Amygdala (tissue), 56 donors: ENCODE measurements around the gene ASNSD1.
A peak's percentile ranks its signal among the peaks of the same experiment; 100 is the strongest.
"Not testable (repeated sequence)": the region's sequence is repeated elsewhere in the genome, so short reads cannot be mapped to it uniquely, and the experiment has no call there.

Experiments used
- DNase-seq, 56 donors: peaks; one replicate each; lab custom pipeline; 2025; lab: John Stamatoyannopoulos, UW

Gene ASNSD1

DNA sequence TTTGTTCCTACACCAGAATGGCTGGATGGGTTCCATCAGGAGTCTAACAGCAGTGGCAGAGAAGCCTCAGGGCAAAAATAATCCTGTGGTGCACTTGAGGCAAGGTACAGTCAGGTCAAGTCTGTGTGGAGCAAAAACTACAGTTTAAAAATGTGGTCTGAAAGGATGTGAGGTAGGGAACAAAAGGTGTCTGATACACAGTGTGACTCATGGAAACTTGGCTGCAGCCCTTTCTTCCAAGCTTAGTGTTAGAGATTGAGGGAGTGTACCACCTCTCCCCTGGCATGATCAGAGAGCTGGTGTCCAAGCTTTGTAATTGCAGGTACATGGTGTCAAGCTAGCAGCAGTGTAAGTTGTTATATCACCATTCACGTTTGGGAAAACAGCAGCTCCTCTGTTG is 22.1 kb downstream of the ASNSD1 start:
- no peak for DNase-seq

DNA sequence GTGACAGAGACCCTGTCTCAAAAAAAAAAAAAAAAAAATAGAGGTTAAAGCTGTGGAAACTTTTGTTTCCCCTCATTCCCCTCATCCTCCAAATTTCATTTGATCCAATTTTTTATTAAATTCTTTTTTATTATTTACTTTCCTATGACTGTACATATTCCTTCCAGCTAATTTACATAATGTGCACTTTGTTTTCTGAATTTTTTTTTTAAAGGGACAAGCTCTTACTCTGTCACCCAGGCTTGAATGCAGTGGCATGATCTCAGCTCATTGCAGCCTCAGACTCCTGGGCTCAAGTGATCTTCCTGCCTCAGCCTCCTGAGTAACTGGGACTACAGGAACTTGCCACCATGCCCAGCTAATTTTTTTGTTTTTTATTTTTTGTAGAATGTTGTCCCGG is 23.6 kb downstream of the ASNSD1 start:
- no peak for DNase-seq

DNA sequence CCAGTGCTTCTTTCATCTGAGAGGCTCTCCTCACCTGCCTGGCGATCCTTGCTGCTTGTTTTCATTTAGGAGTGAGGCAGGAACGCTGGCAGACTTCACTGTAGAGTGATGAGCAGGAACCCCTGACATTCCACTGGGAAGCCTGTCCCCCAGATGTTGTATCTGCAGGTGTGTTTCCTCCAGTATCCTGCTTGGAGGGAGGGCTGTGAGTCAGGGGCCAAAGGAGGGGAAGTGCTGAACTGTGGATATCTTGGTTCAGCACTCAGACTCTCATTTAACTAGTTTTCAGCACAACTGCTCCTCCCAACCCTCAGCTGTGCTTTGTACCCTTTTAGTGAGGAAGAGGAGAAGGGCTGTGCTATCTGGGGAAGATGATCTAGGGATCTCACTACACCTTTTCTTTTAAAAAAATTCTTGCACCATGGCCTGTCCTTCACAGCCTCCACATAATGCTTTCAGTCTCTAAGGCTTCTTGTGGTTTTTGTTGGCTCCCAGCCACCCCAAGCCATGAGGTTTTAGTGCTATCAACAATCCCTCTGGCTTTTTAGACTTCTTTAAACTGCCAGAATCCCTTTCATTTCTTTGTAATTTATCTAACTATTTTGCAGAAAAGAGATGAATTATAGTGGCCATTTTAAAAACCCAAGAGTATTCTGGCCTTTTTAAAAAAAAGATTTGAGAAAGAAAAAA is 24.4 kb downstream of the ASNSD1 start:
- no peak for DNase-seq

DNA sequence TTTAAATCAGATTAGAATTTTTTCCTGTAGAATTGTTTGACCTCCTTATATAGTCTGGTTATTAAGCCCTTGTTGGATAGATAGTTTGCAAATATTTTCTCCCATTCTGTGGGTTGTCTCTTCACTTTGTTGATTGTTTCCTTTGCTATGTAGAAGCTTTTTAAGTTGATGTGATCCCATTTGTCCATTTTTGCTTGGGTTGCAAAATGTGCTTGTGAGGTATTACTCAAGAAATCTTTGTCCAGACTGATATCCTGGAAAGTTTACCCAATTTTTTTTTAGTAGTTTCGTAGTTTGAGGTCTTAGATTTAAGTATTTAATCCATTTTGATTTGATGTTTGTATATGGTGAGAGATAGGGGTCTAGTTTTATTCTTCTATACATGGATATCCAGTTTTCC is 26.5 kb downstream of the ASNSD1 start:
- not testable (repeated sequence) for DNase-seq

DNA sequence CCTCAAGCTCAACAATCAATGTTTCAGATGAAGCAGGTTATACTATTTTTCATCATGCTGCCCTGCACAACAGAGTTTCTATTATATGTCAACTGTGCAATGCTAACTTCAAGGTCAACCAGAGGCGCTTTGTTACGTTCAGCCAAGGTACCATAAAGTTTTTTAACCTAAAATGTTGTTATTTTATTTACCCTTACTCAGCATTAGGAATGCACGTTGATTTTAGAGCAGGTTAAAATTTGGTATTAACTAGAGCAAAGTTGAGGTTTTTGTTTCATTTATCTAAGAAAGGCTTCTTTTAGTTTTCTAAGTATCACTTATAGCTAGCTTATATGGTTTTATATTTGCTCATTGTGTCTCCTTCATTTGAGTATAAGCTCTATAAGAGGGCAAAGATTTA is 35.0 kb downstream of the ASNSD1 start:
- no peak for DNase-seq

DNA sequence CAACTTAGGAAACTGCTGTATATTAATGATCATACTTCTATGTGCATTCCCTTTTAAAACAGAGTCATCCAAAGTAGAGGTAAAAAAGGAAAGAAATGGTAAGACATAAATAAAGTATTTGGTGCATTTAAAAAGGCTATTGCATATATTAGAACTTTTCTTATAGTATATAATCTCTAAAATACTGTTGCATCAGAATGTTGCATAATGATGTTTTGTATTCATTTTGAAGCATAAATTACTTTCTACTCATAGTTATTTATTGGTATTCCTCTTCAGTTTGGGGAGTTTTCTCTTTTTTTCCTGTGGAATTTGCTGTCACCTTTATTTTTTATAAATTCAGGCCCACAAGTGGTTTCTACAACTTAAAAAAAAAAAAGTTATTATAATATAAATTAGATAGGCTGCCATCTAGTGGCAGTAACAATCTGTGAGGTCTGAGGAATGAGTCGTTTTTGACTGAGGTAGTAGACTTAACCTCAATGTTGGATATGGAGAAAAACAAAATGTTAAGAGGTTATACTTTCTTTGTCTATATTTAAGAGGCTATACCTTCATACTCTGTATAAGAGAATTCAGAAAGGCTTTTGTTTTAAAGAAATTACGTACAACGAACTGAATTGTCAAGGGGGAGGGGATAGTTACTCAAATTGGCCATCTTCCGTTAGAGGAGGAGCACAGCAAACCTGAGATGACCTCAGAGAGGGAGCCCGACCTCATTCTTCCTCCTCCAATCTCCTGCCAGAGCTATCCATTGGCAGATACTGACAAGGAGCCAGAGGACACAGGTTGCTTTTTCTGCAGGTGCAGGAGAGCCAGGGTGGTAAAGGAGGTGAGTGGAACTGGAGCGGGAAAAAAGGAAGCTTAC is 37.0 kb downstream of the ASNSD1 start:
- DNase-seq = peak in 3 of 56 donors; percentile 3 to 42 (median 5)

DNA sequence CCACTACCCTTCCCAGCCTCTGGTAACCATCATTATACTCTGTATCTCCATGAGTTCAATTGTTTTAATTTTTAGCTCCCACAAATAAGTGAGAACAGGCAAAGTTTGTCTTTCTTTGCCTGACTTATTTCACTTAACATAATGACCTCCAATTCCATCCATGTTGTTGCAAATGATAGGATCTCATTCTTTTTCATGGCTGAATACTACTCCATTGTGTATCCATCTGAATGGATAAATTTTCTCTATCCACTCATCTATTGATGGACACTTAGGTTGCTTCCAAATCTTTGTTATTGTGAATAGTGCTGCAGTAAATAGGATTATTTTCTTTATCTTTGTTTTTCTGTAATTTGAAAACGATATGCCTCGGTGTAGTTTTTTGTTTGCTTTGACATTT is 39.4 kb downstream of the ASNSD1 start:
- DNase-seq = no peak

DNA sequence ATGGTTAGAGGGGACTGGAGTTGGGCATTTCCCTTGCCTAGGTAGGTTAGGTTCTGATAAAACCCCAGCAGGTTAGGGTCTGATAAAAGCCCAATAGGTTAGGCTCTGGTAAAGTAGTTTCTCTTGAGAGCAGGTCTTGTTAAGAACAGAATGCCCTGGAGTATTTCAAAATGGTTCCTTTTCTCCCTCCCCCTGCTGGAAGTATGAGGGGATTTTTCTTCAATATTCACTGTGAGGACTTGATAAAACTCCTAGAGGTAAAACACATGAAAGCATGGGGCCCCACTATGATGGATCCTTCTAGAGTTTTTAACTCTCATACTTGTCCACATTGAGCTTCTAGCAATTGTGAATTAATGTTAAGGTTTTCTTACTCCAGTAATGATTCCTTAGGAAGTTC is 40.8 kb downstream of the ASNSD1 start:
- no peak for DNase-seq

DNA sequence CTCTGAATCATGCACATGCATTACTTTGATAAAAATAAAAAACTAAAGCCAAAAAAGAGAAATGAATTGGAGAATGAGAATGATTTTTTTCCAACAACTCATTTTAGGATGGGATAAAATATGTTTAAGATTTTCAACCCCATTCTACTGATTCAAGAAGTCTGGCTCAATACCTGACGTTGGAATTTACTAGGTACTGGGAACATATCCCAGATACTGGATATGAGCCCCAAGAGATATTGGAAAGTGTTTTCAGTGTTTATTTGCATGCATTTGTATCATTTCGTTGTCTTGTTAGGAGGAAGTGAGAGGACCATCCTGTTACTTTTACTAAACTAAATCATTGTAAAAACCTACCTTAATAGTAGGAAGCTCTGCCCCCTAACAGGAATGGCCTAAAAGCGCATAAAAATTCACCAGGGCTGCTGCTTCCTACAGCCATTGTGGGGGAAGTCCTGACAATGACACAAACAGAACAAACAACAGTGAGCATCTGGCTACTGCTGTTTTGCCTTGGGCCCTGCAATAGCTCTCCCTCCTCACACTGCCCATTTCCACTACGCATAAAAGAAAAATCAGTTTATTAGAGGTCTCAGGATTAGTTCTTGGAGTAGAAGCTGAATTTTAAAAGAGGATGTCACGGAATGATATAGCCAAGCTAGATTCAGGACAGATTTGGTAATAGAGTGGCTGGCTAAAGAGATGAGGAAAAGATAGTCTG is 48.4 kb downstream of the ASNSD1 start:
- DNase-seq = no peak

DNA sequence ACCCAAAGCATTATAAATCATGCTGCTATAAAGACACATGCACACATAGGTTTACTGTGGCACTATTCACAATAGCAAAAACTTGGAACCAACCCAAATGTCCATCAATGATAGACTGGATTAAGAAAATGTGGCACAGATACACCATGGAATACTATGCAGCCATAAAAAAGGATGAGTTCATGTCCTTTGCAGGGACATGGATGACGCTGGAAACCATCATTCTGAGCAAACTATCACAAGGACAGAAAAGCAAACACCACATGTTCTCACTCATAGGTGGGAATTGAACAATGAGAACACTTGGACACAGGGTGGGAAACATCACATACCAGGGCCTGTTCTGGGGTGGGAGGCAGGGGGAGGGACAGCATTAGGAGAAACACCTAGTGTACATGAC is 56.3 kb downstream of the ASNSD1 start:
- not testable (repeated sequence) for DNase-seq

DNA sequence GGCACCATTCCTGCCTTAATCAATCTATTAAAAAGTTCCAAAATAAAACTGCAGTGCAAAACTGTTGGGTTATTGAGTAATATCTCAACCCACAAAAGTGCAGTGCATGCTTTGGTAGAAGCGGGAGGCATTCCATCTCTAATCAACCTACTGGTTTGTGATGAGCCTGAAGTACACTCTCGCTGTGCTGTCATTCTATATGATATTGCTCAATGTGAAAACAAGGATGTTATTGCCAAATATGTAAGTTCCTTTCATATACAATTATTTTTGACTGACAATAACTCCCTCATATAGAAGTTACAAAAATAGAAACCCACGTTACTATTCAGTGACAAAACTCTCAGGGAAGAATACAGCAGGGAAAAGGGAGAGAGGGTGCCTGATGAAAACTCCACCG is 58.3 kb downstream of the ASNSD1 start:
- DNase-seq = no peak
